NOMO-1 treated with DMSO at 0.1 percent for 48 hours (cell line): ENCODE results near the gene SMARCAL1.
"Not testable (repeated sequence)": the region's sequence is repeated elsewhere in the genome, so short reads cannot be mapped to it uniquely, and the experiment has no call there.

Experiments
- DNase-seq: peaks from one replicate; lab custom pipeline; 2025; ENCODE audit not compliant: unreplicated experiment; lab: John Stamatoyannopoulos, UW

SMARCAL1 gene

GRCh38 chr2:216499641-216500218 lies 87.4 kb downstream of the SMARCAL1 start:
- peak; percentile 27 for DNase-seq

GRCh38 chr2:216500572-216500971 lies 88.3 kb downstream of the SMARCAL1 start:
- DNase-seq = no peak

- DNase-seq = no peak
These were observed 89.6 kb downstream of the SMARCAL1 start for GRCh38 chr2:216501854-216502253.

GRCh38 chr2:216502381-216503158 lies 90.3 kb downstream of the SMARCAL1 start:
- DNase-seq = no peak

GRCh38 chr2:216503159-216503629 lies 90.9 kb downstream of the SMARCAL1 start:
- DNase-seq = no peak

- no peak for DNase-seq
These were observed 91.6 kb downstream of the SMARCAL1 start for GRCh38 chr2:216503697-216504375.

- DNase-seq = no peak
These were observed 92.1 kb downstream of the SMARCAL1 start for GRCh38 chr2:216504376-216504762.

GRCh38 chr2:216505133-216506106 lies 93.1 kb downstream of the SMARCAL1 start:
- DNase-seq = no peak

- DNase-seq = no peak
These were observed 95.2 kb downstream of the SMARCAL1 start for GRCh38 chr2:216507220-216508160.

GRCh38 chr2:216508229-216508628 lies 95.9 kb downstream of the SMARCAL1 start:
- no peak for DNase-seq

- peak; percentile 63 for DNase-seq
These were observed 104.6 kb downstream of the SMARCAL1 start for GRCh38 chr2:216516730-216517350.

GRCh38 chr2:216517447-216518225 lies 105.4 kb downstream of the SMARCAL1 start:
- DNase-seq = no peak

- not testable (repeated sequence) for DNase-seq
These were observed 106.4 kb downstream of the SMARCAL1 start for GRCh38 chr2:216518566-216519119.

GRCh38 chr2:216519154-216519762 lies 107.0 kb downstream of the SMARCAL1 start:
- peak; percentile 61 for DNase-seq

- no peak for DNase-seq
These were observed 107.8 kb downstream of the SMARCAL1 start for GRCh38 chr2:216520112-216520511.

- no peak for DNase-seq
These were observed 110.7 kb downstream of the SMARCAL1 start for GRCh38 chr2:216522892-216523502.

GRCh38 chr2:216525972-216526371 lies 113.7 kb downstream of the SMARCAL1 start:
- no peak for DNase-seq
